PC-9 (cell line): ENCODE results near the gene ARHGEF3. TPM values are rescaled to one million over a fixed set of nuclear protein-coding genes. Genes with fewer than 3 reads are reported as not detected.

Source experiments
- BruUV-seq: library from RNA; stranded (reverse); fragments of 400-500 nt; replicated peaks from 2 replicates; lab custom pipeline; 2021; lab: Mats Ljungman, UMichigan
- CTCF ChIA-PET: fragments of 300-600 bp; sonication (Branson Sonifier 250); formaldehyde crosslinking; loops from one replicate; lab custom pipeline; 2022; ENCODE audit warnings: antibody characterized with exemption; lab: Charles Lee
- POLR2A ChIA-PET: fragments of 300-600 bp; sonication (Branson Sonifier 250); formaldehyde crosslinking; loops from one replicate; lab custom pipeline; 2022; ENCODE audit warnings: antibody characterized with exemption; ENCODE audit not compliant: unreplicated experiment; lab: Charles Lee
- DNase-seq, 2 experiments: peaks; one replicate each; pipeline versions ENCODE4 v3.0.0 to v3.0.0-alpha.2; 2015 to 2022; ENCODE audit warnings: mixed read lengths in 1 of 2
- H2AFZ ChIP-seq: fragments of 200-600 bp; sonication (generic); 2 replicates; pipeline ENCODE4 v1.8.1; 2017; ENCODE audit warnings: antibody characterized with exemption
- H3F3A ChIP-seq: fragments of 200-600 bp; sonication (generic); 2 replicates; pipeline ENCODE4 v1.8.1; 2017; ENCODE audit warnings: antibody characterized with exemption, mild to moderate bottlenecking, low read depth; ENCODE audit not compliant: insufficient read depth
- H3K27ac ChIP-seq: fragments of 200-600 bp; sonication (generic); 2 replicates; pipeline ENCODE4 v1.6.1; 2016; ENCODE audit warnings: mixed run types
- H3K27me3 ChIP-seq: fragments of 200-600 bp; sonication (generic); 2 replicates; pipeline ENCODE4 v1.6.1; 2016; ENCODE audit warnings: low read depth, mixed run types; ENCODE audit not compliant: insufficient read depth
- H3K36me3 ChIP-seq: fragments of 200-600 bp; sonication (generic); 2 replicates; pipeline ENCODE4 v1.6.1; 2016; ENCODE audit warnings: low read depth, mixed run types
- H3K4me1 ChIP-seq: fragments of 200-600 bp; sonication (generic); replicated peaks from 2 replicates; pipeline ENCODE4 v1.6.1; 2016; ENCODE audit warnings: mixed run types; ENCODE audit not compliant: insufficient read depth
- H3K4me2 ChIP-seq: fragments of 200-600 bp; sonication (generic); 2 replicates; pipeline ENCODE4 v1.6.1; 2017; ENCODE audit warnings: mixed run types
- H3K4me3 ChIP-seq: fragments of 200-600 bp; sonication (generic); 2 replicates; pipeline ENCODE4 v1.6.1; 2016; ENCODE audit warnings: mixed run types
- H3K79me2 ChIP-seq: fragments of 200-600 bp; sonication (generic); 2 replicates; pipeline ENCODE4 v1.6.1; 2017; ENCODE audit warnings: low read depth, mixed run types
- H3K9me2 ChIP-seq: fragments of 200-600 bp; sonication (generic); 2 replicates; pipeline ENCODE4 v1.8.1; 2017; ENCODE audit warnings: mild to moderate bottlenecking; ENCODE audit not compliant: insufficient read depth
- H3K9me3 ChIP-seq: fragments of 200-600 bp; sonication (generic); 2 replicates; pipeline ENCODE4 v1.8.1; 2016; ENCODE audit warnings: low read depth; ENCODE audit not compliant: insufficient read depth
- H4K20me1 ChIP-seq: fragments of 200-600 bp; sonication (generic); 2 replicates; pipeline ENCODE4 v1.8.1; 2017; ENCODE audit not compliant: insufficient read depth
- CTCF ChIP-seq: fragments of 200-600 bp; sonication (generic); conservative IDR thresholded peaks from 2 replicates; pipeline ENCODE4 v1.6.1; 2017; ENCODE audit warnings: mixed run types, antibody characterized with exemption, mild to moderate bottlenecking, moderate library complexity
- EZH2 ChIP-seq: fragments of 200-600 bp; sonication (generic); IDR thresholded peaks from 2 replicates; pipeline ENCODE4 v1.8.0; 2017; ENCODE audit warnings: antibody characterized with exemption, low read depth
- intact Hi-C: fragments of 100-400 bp; cut with micrococcal nuclease; formaldehyde crosslinking; loops from one replicate; pipeline ENCODE4 v1.10.0; 2022; ENCODE audit not compliant: unreplicated experiment
- total RNA-seq: library from RNA; stranded (reverse); gene quantifications from 2 replicates; pipeline ENCODE4 v1.2.3, GENCODE V29; 2021

Gene ARHGEF3
- total RNA-seq, 1 experiment from 2014 or later, result 49.2 TPM

- intact Hi-C loops, result loop anchor here (1.0 to 5.0 kb wide), 3 partner anchors 41 to 169 kb away; no protein-coding TSS in a partner anchor
- H3K79me2 ChIP-seq, result peaks cover 20% of the 10 kb centered on the region
- no peak for TF ChIP-seq CTCF
- TF ChIP-seq EZH2, result no peak
- H4K20me1 ChIP-seq, result no peaks in the 10 kb centered on the region
- H3K4me1 ChIP-seq, result peaks cover 56% of the 10 kb centered on the region
- H3K4me2 ChIP-seq, result peak overlapping the region; percentile 74
- H3K9me3 ChIP-seq, result no peaks in the 10 kb centered on the region
- H2AFZ ChIP-seq, result no peak overlapping the region
- POLR2A ChIA-PET, result interaction anchor here (0.6 to 0.7 kb wide), 2 partner anchors 10 to 637 kb away, joined by 3 to 4 read pairs; partner anchors contain the start of gene ARHGEF3
- no peaks in the 10 kb centered on the region for H3K9me2 ChIP-seq
- H3K36me3 ChIP-seq, result no peaks in the 10 kb centered on the region
- peak overlapping the region; percentile 54 for H3K27ac ChIP-seq
- peaks cover 43% of the 10 kb centered on the region for H3F3A ChIP-seq
- no peaks in the 10 kb centered on the region for H3K27me3 ChIP-seq
- CTCF ChIA-PET, result interaction anchor here (0.6 to 1.4 kb wide), 3 partner anchors 9 to 23 kb away, joined by 4 to 6 read pairs (median 4); partner anchors contain the start of gene ARHGEF3
- BruUV-seq, result no TSS peak
- no peak for DNase-seq
- H3K4me3 ChIP-seq, result no peak overlapping the region; the same call in 1 of the 2 replicates
These were observed 9.9 kb upstream of the ARHGEF3 start for GRCh38 chr3:56811546-56812202.

- Histone ChIP-seq H3K27ac (peak overlapping the region; percentile 54), H3K27me3 (no peaks in the 10 kb centered on the region)
These were observed 9.1 kb upstream of the ARHGEF3 start for GRCh38 chr3:56810577-56811545.

More at GRCh38 chr3:56810577-56811545, 9.1 kb upstream of the ARHGEF3 start:
- Histone ChIP-seq H3K79me2 (peaks cover 20% of the 10 kb centered on the region), H3K4me1 (peaks cover 56% of the 10 kb centered on the region), H3K9me2 (no peaks in the 10 kb centered on the region), H3K4me2 (peak overlapping the region; percentile 74), H3K36me3 (no peaks in the 10 kb centered on the region), H3K9me3 (no peaks in the 10 kb centered on the region), H4K20me1 (no peaks in the 10 kb centered on the region), H3K4me3 (peak overlapping the region; percentile 29; the same call in 1 of the 2 replicates), H2AFZ (no peak overlapping the region), H3F3A (peaks cover 43% of the 10 kb centered on the region)
- TF ChIP-seq EZH2 (no peak), CTCF (no peak)
- no TSS peak for BruUV-seq
- CTCF ChIA-PET, result interaction anchor here (0.6 to 1.4 kb wide), 3 partner anchors 8 to 23 kb away, joined by 4 to 6 read pairs (median 4); partner anchors contain the start of gene ARHGEF3
- POLR2A ChIA-PET, result no interaction called here
- DNase-seq, result peak; percentile 60 to 85
- intact Hi-C loops, result loop anchor here (1.0 to 5.0 kb wide), 3 partner anchors 41 to 169 kb away; no protein-coding TSS in a partner anchor
